ENCODE data around the gene SNCA.

DNA sequence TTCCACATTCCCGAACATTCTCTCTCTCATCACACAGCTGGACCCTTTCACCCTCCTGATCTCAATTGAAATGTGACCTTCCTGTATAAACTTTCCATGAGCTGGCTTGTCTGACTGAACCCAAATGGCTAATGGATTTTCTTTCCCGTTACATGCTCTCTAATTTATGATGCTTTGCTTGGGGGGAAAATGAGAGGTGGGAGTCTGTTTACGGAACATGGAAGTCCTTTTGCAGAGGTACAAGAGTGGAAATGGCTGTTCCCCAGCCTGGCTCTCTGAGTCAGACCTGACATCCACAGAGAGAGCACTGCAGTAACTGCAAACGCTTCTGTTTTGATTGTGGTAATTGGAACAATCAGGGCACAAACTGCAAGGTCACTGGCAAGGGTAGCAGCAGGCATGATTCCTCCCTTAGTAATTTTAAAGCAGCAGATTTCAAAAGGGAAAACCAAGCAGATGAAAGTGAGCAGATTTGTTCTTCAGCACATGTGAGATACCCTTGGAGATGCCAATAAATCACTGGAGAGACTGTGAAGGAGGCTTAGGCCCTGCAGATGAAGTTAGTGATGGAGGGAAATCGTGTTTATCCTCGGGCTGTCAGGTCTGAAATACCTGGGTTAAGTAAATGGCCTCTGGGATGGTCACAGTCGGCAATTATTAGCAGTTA is 83.9 kb downstream of the SNCA start:
- TF ChIP-seq CTCF (IDR thresholded peaks at IDR 0.05): no peak
- no peak for TF ChIP-seq POLR2A (IDR thresholded peaks at IDR 0.05)
